ENCODE results near the gene BICDL2.

DNA sequence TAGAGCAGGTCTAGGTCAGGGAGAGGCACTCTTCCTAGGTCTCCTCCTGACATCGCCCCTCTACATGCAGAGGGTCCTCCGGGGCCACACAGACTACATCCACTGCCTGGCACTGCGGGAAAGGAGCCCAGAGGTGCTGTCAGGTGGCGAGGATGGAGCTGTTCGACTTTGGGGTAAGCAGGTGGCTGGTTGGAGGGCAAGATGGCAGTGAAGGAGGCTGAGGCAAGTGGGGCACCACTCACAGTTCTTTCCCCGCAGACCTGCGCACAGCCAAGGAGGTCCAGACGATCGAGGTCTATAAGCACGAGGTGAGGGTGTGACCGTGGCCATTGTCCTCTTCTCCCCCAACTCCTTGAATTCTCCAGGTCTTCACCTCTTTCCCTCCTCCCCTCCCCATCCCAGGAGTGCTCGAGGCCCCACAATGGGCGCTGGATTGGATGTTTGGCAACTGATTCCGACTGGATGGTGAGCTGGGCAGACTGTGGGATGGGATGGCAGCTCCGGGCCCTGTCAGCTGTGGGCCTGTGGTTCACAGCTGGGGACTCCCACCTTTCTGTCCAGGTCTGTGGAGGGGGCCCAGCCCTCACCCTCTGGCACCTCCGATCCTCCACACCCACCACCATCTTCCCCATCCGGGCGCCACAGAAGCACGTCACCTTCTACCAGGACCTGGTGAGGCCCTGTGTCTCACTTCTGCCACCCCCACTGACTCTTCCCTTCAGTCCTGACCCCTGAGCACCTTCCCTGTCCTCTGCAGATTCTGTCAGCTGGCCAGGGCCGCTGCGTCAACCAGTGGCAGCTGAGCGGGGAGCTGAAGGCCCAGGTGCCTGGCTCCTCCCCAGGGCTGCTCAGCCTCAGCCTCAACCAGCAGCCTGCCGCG lies 9.9 kb downstream of the BICDL2 start:
- TF ChIP-seq, protein P1, sequence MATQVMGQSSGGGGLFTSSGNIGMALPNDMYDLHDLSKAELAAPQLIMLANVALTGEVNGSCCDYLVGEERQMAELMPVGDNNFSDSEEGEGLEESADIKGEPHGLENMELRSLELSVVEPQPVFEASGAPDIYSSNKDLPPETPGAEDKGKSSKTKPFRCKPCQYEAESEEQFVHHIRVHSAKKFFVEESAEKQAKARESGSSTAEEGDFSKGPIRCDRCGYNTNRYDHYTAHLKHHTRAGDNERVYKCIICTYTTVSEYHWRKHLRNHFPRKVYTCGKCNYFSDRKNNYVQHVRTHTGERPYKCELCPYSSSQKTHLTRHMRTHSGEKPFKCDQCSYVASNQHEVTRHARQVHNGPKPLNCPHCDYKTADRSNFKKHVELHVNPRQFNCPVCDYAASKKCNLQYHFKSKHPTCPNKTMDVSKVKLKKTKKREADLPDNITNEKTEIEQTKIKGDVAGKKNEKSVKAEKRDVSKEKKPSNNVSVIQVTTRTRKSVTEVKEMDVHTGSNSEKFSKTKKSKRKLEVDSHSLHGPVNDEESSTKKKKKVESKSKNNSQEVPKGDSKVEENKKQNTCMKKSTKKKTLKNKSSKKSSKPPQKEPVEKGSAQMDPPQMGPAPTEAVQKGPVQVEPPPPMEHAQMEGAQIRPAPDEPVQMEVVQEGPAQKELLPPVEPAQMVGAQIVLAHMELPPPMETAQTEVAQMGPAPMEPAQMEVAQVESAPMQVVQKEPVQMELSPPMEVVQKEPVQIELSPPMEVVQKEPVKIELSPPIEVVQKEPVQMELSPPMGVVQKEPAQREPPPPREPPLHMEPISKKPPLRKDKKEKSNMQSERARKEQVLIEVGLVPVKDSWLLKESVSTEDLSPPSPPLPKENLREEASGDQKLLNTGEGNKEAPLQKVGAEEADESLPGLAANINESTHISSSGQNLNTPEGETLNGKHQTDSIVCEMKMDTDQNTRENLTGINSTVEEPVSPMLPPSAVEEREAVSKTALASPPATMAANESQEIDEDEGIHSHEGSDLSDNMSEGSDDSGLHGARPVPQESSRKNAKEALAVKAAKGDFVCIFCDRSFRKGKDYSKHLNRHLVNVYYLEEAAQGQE (IDR thresholded peaks at IDR 0.05; ENCODE audit: borderline replicate concordance) = no peak
- TF ChIP-seq EZH2 (IDR thresholded peaks at IDR 0.05; ENCODE audit: borderline replicate concordance, insufficient read depth, low read length, poor library complexity, severe bottlenecking) (no peak), POLR2AphosphoS5 (IDR thresholded peaks at IDR 0.05) (no peak)
- TF ChIP-seq, protein P2, sequence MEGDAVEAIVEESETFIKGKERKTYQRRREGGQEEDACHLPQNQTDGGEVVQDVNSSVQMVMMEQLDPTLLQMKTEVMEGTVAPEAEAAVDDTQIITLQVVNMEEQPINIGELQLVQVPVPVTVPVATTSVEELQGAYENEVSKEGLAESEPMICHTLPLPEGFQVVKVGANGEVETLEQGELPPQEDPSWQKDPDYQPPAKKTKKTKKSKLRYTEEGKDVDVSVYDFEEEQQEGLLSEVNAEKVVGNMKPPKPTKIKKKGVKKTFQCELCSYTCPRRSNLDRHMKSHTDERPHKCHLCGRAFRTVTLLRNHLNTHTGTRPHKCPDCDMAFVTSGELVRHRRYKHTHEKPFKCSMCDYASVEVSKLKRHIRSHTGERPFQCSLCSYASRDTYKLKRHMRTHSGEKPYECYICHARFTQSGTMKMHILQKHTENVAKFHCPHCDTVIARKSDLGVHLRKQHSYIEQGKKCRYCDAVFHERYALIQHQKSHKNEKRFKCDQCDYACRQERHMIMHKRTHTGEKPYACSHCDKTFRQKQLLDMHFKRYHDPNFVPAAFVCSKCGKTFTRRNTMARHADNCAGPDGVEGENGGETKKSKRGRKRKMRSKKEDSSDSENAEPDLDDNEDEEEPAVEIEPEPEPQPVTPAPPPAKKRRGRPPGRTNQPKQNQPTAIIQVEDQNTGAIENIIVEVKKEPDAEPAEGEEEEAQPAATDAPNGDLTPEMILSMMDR (IDR thresholded peaks at IDR 0.05; ENCODE audit: poor library complexity, severe bottlenecking) = no peak
